ENCODE data around the gene UBAC2. TPM values are rescaled to one million over a fixed set of nuclear protein-coding genes. Genes with fewer than 3 reads are reported as not detected.

The UBAC2 gene
- total RNA-seq, 1 experiment from 2014 or later: 45.8 TPM

GRCh38 chr13:99418103-99418842, 217.6 kb downstream of the UBAC2 start:
- Histone ChIP-seq H3K27me3 (replicated peaks; ENCODE audit: insufficient read depth, low read depth, low read length, poor library complexity) (no peaks in the 10 kb centered on the region), H3K9me3 (ENCODE audit: low read depth, low read length, poor library complexity, severe bottlenecking) (no peaks in the 10 kb centered on the region), H3K4me1 (ENCODE audit: insufficient read depth, low read length, poor library complexity, severe bottlenecking) (peaks cover 5% of the 10 kb centered on the region), H3K4me3 (ENCODE audit: low read depth, low read length, poor library complexity, severe bottlenecking) (no peak overlapping the region), H3K36me3 (ENCODE audit: insufficient read depth, low read length, poor library complexity, severe bottlenecking) (no peaks in the 10 kb centered on the region), H3K27ac (ENCODE audit: low read depth, low read length, poor library complexity, severe bottlenecking) (no peak overlapping the region)
- intact Hi-C loops (cut with micrococcal nuclease; ENCODE audit: unreplicated experiment): no loop called here
- POLR2A ChIA-PET (ENCODE audit: low non-redundant PET): no interaction called here
- no peak for TF ChIP-seq CTCF (conservative IDR thresholded peaks at IDR 0.05; ENCODE audit: low read depth, low read length)
- TF ChIP-seq EZH2 (IDR thresholded peaks at IDR 0.05; ENCODE audit: borderline replicate concordance, low read depth, low read length, poor library complexity, severe bottlenecking): no peak
- DNase-seq (ENCODE audit: low spot score): no peak
- CTCF ChIA-PET: no interaction called here
- no TSS peak for BruUV-seq (replicated peaks)

GRCh38 chr13:99418843-99419140, 218.1 kb downstream of the UBAC2 start:
- H3K27ac ChIP-seq (ENCODE audit: low read depth, low read length, poor library complexity, severe bottlenecking): no peak overlapping the region
- POLR2A ChIA-PET (ENCODE audit: low non-redundant PET): no interaction called here
- H3K4me3 ChIP-seq (ENCODE audit: low read depth, low read length, poor library complexity, severe bottlenecking): no peak overlapping the region

GRCh38 chr13:99419591-99420243, 219.1 kb downstream of the UBAC2 start:
- Histone ChIP-seq H3K27ac (ENCODE audit: low read depth, low read length, poor library complexity, severe bottlenecking) (no peak overlapping the region), H3K4me3 (ENCODE audit: low read depth, low read length, poor library complexity, severe bottlenecking) (no peak overlapping the region), H3K36me3 (ENCODE audit: insufficient read depth, low read length, poor library complexity, severe bottlenecking) (no peaks in the 10 kb centered on the region), H3K9me3 (ENCODE audit: low read depth, low read length, poor library complexity, severe bottlenecking) (no peaks in the 10 kb centered on the region), H3K4me1 (ENCODE audit: insufficient read depth, low read length, poor library complexity, severe bottlenecking) (peaks cover 5% of the 10 kb centered on the region), H3K27me3 (replicated peaks; ENCODE audit: insufficient read depth, low read depth, low read length, poor library complexity) (no peaks in the 10 kb centered on the region)
- intact Hi-C loops (cut with micrococcal nuclease; ENCODE audit: unreplicated experiment): no loop called here
- POLR2A ChIA-PET (ENCODE audit: low non-redundant PET): no interaction called here
- TF ChIP-seq CTCF (conservative IDR thresholded peaks at IDR 0.05; ENCODE audit: low read depth, low read length) (no peak), EZH2 (IDR thresholded peaks at IDR 0.05; ENCODE audit: borderline replicate concordance, low read depth, low read length, poor library complexity, severe bottlenecking) (no peak)
- CTCF ChIA-PET: no interaction called here
- no peak for DNase-seq (ENCODE audit: low spot score)
- no TSS peak for BruUV-seq (replicated peaks)

More at GRCh38 chr13:99418843-99419140, 218.1 kb downstream of the UBAC2 start:
- intact Hi-C loops (cut with micrococcal nuclease; ENCODE audit: unreplicated experiment): no loop called here
- DNase-seq (ENCODE audit: low spot score): no peak
- Histone ChIP-seq H3K27me3 (replicated peaks; ENCODE audit: insufficient read depth, low read depth, low read length, poor library complexity) (no peaks in the 10 kb centered on the region), H3K9me3 (ENCODE audit: low read depth, low read length, poor library complexity, severe bottlenecking) (no peaks in the 10 kb centered on the region), H3K36me3 (ENCODE audit: insufficient read depth, low read length, poor library complexity, severe bottlenecking) (no peaks in the 10 kb centered on the region), H3K4me1 (ENCODE audit: insufficient read depth, low read length, poor library complexity, severe bottlenecking) (peaks cover 5% of the 10 kb centered on the region)
- BruUV-seq (replicated peaks): no TSS peak
- no peak for TF ChIP-seq EZH2 (IDR thresholded peaks at IDR 0.05; ENCODE audit: borderline replicate concordance, low read depth, low read length, poor library complexity, severe bottlenecking)
- CTCF ChIA-PET: no interaction called here
